Activated effector memory CD4-positive, alpha-beta T cell treated with Interleukin-2 at 50 U/mL for 16 hours (primary cell): ENCODE results near the gene MEP1A.
"Not testable (repeated sequence)": the region's sequence is repeated elsewhere in the genome, so short reads cannot be mapped to it uniquely, and the experiment has no call there.

Experiments
- DNase-seq: peaks from one replicate; pipeline ENCODE4 v3.0.0-alpha.2; 2020

Gene MEP1A

GRCh38 chr6:46777476-46778346 lies 15.5 kb upstream of the MEP1A start:
- no peak for DNase-seq

GRCh38 chr6:46781478-46782378 lies 11.5 kb upstream of the MEP1A start:
- no peak for DNase-seq

GRCh38 chr6:46784535-46784934 lies 8.7 kb upstream of the MEP1A start:
- DNase-seq: no peak

- no peak for DNase-seq
Measured at GRCh38 chr6:46787871-46788540, 5.2 kb upstream of the MEP1A start.

GRCh38 chr6:46788791-46789190 lies 4.4 kb upstream of the MEP1A start:
- DNase-seq: no peak

- DNase-seq: no peak
Measured at GRCh38 chr6:46789434-46790354, 3.5 kb upstream of the MEP1A start.

GRCh38 chr6:46790355-46790874 lies 2.8 kb upstream of the MEP1A start:
- DNase-seq: no peak

GRCh38 chr6:46792635-46793034 lies 554 bp upstream of the MEP1A start:
- no peak for DNase-seq

GRCh38 chr6:46794068-46794467 lies 879 bp downstream of the MEP1A start:
- no peak for DNase-seq

GRCh38 chr6:46795816-46796215 lies 2.6 kb downstream of the MEP1A start:
- no peak for DNase-seq

- DNase-seq: no peak
Measured at GRCh38 chr6:46796848-46797580, 3.8 kb downstream of the MEP1A start.

GRCh38 chr6:46799657-46800056 lies 6.5 kb downstream of the MEP1A start:
- no peak for DNase-seq

- DNase-seq: no peak
Measured at GRCh38 chr6:46808806-46809205, 15.6 kb downstream of the MEP1A start.

- DNase-seq: no peak
Measured at GRCh38 chr6:46815130-46815529, 21.9 kb downstream of the MEP1A start.

GRCh38 chr6:46816626-46817025 lies 23.4 kb downstream of the MEP1A start:
- DNase-seq: no peak

- DNase-seq: no peak
Measured at GRCh38 chr6:46819561-46819960, 26.4 kb downstream of the MEP1A start.

GRCh38 chr6:46821458-46821881 lies 28.3 kb downstream of the MEP1A start:
- DNase-seq: no peak

GRCh38 chr6:46828939-46829338 lies 35.8 kb downstream of the MEP1A start:
- DNase-seq: no peak

- DNase-seq: no peak
Measured at GRCh38 chr6:46832816-46833215, 39.6 kb downstream of the MEP1A start.

GRCh38 chr6:46834257-46834916 lies 41.2 kb downstream of the MEP1A start:
- DNase-seq: not testable (repeated sequence)

- not testable (repeated sequence) for DNase-seq
Measured at GRCh38 chr6:46834991-46835390, 41.8 kb downstream of the MEP1A start.
